Astrocyte (in vitro differentiated cells and primary cell): ENCODE results near the gene RPRML.

Source experiments
- CTCF ChIP-seq: IDR thresholded peaks from 2 replicates; pipeline ENCODE4 v1.5.1; 2011; ENCODE audit warnings: low read depth, mild to moderate bottlenecking, inconsistent platforms, low read length, moderate library complexity; ENCODE audit not compliant: insufficient read depth
- EZH2 ChIP-seq: IDR thresholded peaks from 2 replicates; pipeline ENCODE4 v1.6.1; 2012; ENCODE audit warnings: mild to moderate bottlenecking, low read length, inconsistent platforms; ENCODE audit not compliant: insufficient read depth

- TF ChIP-seq CTCF = no peak
- no peak for TF ChIP-seq EZH2
These were observed 20.9 kb downstream of the RPRML start for GRCh38 chr17:46958041-46958591.
